Measurements from ENCODE around the gene OR8B8. TPM values are rescaled to one million over a fixed set of nuclear protein-coding genes. Genes with fewer than 3 reads are reported as not detected.

The OR8B8 gene
- polyA plus RNA-seq, 1 of the 3 experiments (the other 2 are of a cell fraction), result not detected

- Histone ChIP-seq H3K4me1 (ENCODE audit: control insufficient read depth in 1 of 2, insufficient read depth in 2 of 2, low read depth in 1 of 2, low read length in 1 of 2) (no peaks in the 10 kb centered on the region), H4K20me1 (ENCODE audit: insufficient read depth) (no peaks in the 10 kb centered on the region)
- CTCF ChIA-PET, result interaction anchor here (0.7 kb wide), 1 partner anchor 97 kb away, joined by 3 read pairs; no protein-coding TSS in a partner anchor
Measured at GRCh38 chr11:124473476-124473875, 28.0 kb upstream of the OR8B8 start.

More at GRCh38 chr11:124473476-124473875, 28.0 kb upstream of the OR8B8 start:
- H3K4me3 ChIP-seq (ENCODE audit: low read depth in 2 of 2, low read length in 1 of 2), result no peak overlapping the region
- H3K9ac ChIP-seq, result no peak overlapping the region
- no peaks in the 10 kb centered on the region for H3K79me2 ChIP-seq (ENCODE audit: insufficient read depth)
- no peak overlapping the region for H2AFZ ChIP-seq (ENCODE audit: low read depth)
- TF ChIP-seq EZH2phosphoT487 (IDR thresholded peaks at IDR 0.05; ENCODE audit: borderline replicate concordance, low read depth), result no peak
- TF ChIP-seq CHD2 (IDR thresholded peaks at IDR 0.05; ENCODE audit: low read length, partially characterized antibody), result no peak
- TF ChIP-seq SIN3A (IDR thresholded peaks at IDR 0.05; ENCODE audit: borderline replicate concordance, low read depth, low read length), result no peak
- no peak for TF ChIP-seq ELF1 (IDR thresholded peaks at IDR 0.05)
- TF ChIP-seq, protein P1, sequence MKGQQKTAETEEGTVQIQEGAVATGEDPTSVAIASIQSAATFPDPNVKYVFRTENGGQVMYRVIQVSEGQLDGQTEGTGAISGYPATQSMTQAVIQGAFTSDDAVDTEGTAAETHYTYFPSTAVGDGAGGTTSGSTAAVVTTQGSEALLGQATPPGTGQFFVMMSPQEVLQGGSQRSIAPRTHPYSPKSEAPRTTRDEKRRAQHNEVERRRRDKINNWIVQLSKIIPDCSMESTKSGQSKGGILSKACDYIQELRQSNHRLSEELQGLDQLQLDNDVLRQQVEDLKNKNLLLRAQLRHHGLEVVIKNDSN (IDR thresholded peaks at IDR 0.05; ENCODE audit: borderline replicate concordance, low read depth), result no peak
- TF ChIP-seq, protein P2, sequence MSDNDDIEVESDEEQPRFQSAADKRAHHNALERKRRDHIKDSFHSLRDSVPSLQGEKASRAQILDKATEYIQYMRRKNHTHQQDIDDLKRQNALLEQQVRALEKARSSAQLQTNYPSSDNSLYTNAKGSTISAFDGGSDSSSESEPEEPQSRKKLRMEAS (IDR thresholded peaks at IDR 0.05; ENCODE audit: low read depth), result no peak
- no peak for TF ChIP-seq EP300 (IDR thresholded peaks at IDR 0.05; ENCODE audit: borderline replicate concordance in 1 of 2, low read depth in 1 of 2, low read length in 1 of 2)
- no peak for TF ChIP-seq JUND (IDR thresholded peaks at IDR 0.05)
- TF ChIP-seq TEAD4 (IDR thresholded peaks at IDR 0.05; ENCODE audit: borderline replicate concordance, insufficient read depth), result no peak
- TF ChIP-seq YY1 (IDR thresholded peaks at IDR 0.05; ENCODE audit: low read depth), result no peak
- TF ChIP-seq, protein P3, sequence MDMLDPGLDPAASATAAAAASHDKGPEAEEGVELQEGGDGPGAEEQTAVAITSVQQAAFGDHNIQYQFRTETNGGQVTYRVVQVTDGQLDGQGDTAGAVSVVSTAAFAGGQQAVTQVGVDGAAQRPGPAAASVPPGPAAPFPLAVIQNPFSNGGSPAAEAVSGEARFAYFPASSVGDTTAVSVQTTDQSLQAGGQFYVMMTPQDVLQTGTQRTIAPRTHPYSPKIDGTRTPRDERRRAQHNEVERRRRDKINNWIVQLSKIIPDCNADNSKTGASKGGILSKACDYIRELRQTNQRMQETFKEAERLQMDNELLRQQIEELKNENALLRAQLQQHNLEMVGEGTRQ (IDR thresholded peaks at IDR 0.05; ENCODE audit: borderline replicate concordance, low read depth, low read length), result no peak
- no peak for TF ChIP-seq GABPA (IDR thresholded peaks at IDR 0.05; ENCODE audit: low read depth)
- no peak for TF ChIP-seq TCF12 (IDR thresholded peaks at IDR 0.05)
- TF ChIP-seq FOXJ3 (CRISPR knock-in tag; IDR thresholded peaks at IDR 0.05), result no peak
- TF ChIP-seq, protein P4, sequence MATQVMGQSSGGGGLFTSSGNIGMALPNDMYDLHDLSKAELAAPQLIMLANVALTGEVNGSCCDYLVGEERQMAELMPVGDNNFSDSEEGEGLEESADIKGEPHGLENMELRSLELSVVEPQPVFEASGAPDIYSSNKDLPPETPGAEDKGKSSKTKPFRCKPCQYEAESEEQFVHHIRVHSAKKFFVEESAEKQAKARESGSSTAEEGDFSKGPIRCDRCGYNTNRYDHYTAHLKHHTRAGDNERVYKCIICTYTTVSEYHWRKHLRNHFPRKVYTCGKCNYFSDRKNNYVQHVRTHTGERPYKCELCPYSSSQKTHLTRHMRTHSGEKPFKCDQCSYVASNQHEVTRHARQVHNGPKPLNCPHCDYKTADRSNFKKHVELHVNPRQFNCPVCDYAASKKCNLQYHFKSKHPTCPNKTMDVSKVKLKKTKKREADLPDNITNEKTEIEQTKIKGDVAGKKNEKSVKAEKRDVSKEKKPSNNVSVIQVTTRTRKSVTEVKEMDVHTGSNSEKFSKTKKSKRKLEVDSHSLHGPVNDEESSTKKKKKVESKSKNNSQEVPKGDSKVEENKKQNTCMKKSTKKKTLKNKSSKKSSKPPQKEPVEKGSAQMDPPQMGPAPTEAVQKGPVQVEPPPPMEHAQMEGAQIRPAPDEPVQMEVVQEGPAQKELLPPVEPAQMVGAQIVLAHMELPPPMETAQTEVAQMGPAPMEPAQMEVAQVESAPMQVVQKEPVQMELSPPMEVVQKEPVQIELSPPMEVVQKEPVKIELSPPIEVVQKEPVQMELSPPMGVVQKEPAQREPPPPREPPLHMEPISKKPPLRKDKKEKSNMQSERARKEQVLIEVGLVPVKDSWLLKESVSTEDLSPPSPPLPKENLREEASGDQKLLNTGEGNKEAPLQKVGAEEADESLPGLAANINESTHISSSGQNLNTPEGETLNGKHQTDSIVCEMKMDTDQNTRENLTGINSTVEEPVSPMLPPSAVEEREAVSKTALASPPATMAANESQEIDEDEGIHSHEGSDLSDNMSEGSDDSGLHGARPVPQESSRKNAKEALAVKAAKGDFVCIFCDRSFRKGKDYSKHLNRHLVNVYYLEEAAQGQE (IDR thresholded peaks at IDR 0.05; ENCODE audit: low read depth, low read length), result no peak
- TF ChIP-seq POLR2AphosphoS5 (IDR thresholded peaks at IDR 0.05; ENCODE audit: low read depth, low read length), result no peak
- H3K9me3 ChIP-seq, result no peaks in the 10 kb centered on the region
- no peak for DNase-seq
- no peaks in the 10 kb centered on the region for H3K36me3 ChIP-seq (replicated peaks in 1 of 2; ENCODE audit: control insufficient read depth in 1 of 2, insufficient read depth in 2 of 2, low read length in 1 of 2)
- H3F3A ChIP-seq (replicated peaks; ENCODE audit: insufficient read depth), result no peaks in the 10 kb centered on the region
- H3K4me2 ChIP-seq, result no peak overlapping the region
- 0% methylated on average over 1 of the region's 1 CpG for WGBS (ENCODE audit: low lambda C conversion rate)
- POLR2A ChIA-PET, result no interaction called here
- H3K27me3 ChIP-seq (ENCODE audit: insufficient read depth), result peaks cover 8% of the 10 kb centered on the region; the same call in 1 of the 2 replicates
- no peaks in the 10 kb centered on the region for H3K9me2 ChIP-seq
- H3K27ac ChIP-seq (ENCODE audit: low read depth in 2 of 2, low read length in 1 of 2), result no peak overlapping the region

Data from SK-N-SH (cell line).